SK-N-MC (cell line): ENCODE data around the gene TAPT1.

ENCODE experiments used
- EZH2 ChIP-seq: fragments of 200-600 bp; sonication (generic); IDR thresholded peaks from one replicate; pipeline ENCODE4 v1.6.1; 2017; ENCODE audit warnings: antibody characterized with exemption
- FOXP2 ChIP-seq: optimal IDR thresholded peaks from 2 replicates; pipeline ENCODE3; 2011; ENCODE audit warnings: mild to moderate bottlenecking, moderate library complexity; ENCODE audit not compliant: insufficient read depth; ENCODE audit errors: extremely low read length, control extremely low read depth
- POLR2AphosphoS5 ChIP-seq: IDR thresholded peaks from 2 replicates; pipeline ENCODE4 v1.6.1; 2012; ENCODE audit warnings: mild to moderate bottlenecking, low read depth, low read length, borderline replicate concordance

DNA sequence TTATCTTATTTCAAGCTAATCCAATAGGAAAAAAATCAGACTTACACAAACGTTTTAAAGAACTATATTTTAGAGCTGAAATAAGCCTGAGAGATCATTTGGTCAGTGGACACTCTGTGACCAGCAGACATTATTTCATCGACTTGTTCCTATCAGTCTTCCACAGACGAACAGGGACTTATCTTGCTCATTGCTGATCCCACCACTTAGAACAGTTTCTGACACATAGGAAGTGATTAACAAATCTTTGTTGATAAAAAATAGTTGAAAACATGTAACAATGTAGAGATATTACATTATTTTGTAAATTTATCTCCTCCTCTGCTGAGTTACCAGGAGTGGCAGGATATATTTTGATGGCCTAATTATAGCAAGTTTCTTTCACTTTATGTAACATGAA, 65.8 kb downstream of the TAPT1 start:
- TF ChIP-seq EZH2: no peak
- no peak for TF ChIP-seq POLR2AphosphoS5
- no peak for TF ChIP-seq FOXP2
